ENCODE measurements around the gene UFD1.

The UFD1 gene

DNA sequence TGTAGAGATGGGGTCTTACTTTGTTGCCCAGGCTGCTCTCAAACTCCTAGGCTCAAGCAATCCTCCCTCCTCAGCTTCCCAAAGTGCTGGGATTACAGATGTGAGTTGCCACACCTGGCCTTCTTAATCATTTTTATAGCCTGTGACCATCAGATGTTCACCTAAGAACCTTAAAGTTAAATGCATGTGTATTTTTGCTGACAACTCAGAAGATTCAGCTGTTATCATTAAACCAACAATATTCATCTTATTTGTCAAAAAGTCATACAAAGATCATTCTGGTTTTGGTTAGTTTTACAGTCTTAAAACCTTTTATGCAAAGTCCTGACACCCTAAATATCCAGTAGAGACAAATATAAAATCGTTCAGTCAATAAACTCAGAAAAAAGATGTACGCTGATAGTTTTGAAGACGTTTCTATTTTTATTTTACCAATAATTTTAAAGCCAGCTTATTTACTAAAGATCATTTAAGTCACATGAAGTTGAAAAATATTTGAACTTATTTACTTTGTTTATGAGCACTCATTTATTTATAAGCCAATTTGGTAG lies 23.0 kb upstream of the UFD1 start:
- no peak for DNase-seq (ENCODE audit: low spot score)
- TF ChIP-seq, protein P1, sequence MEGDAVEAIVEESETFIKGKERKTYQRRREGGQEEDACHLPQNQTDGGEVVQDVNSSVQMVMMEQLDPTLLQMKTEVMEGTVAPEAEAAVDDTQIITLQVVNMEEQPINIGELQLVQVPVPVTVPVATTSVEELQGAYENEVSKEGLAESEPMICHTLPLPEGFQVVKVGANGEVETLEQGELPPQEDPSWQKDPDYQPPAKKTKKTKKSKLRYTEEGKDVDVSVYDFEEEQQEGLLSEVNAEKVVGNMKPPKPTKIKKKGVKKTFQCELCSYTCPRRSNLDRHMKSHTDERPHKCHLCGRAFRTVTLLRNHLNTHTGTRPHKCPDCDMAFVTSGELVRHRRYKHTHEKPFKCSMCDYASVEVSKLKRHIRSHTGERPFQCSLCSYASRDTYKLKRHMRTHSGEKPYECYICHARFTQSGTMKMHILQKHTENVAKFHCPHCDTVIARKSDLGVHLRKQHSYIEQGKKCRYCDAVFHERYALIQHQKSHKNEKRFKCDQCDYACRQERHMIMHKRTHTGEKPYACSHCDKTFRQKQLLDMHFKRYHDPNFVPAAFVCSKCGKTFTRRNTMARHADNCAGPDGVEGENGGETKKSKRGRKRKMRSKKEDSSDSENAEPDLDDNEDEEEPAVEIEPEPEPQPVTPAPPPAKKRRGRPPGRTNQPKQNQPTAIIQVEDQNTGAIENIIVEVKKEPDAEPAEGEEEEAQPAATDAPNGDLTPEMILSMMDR (IDR thresholded peaks at IDR 0.05; ENCODE audit: poor library complexity, severe bottlenecking), result no peak
- Histone ChIP-seq H3K4me1 (ENCODE audit: insufficient read depth, poor library complexity, severe bottlenecking) (no peaks in the 10 kb centered on the region), H3K27ac (ENCODE audit: poor library complexity, severe bottlenecking) (no peak overlapping the region), H3K4me3 (ENCODE audit: severe bottlenecking) (no peak overlapping the region), H3K27me3 (ENCODE audit: insufficient read depth, poor library complexity, severe bottlenecking) (no peaks in the 10 kb centered on the region), H3K9me3 (ENCODE audit: severe bottlenecking) (no peaks in the 10 kb centered on the region), H3K36me3 (ENCODE audit: low read depth) (peaks cover 41% of the 10 kb centered on the region)
- ATAC-seq (ENCODE audit: low read depth), result no peak

DNA sequence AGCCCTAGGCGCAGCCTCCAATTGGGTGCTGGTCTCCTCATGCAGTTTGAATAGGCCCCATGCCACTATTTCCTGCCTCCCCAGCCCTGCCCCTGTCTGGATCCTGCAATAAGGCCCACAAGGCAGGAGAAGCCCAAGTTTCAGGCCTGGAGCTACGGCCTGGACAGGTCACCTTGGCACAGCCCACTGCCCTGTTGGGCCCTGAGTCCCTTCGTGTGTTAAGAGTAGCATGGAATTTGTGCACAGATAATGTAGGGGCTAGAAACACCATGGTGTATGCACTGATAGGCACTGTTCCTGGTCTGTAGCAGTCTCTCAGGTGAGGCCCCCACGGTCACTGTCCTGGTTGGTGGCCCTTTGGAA lies 20.9 kb upstream of the UFD1 start:
- TF ChIP-seq, protein P1 (IDR thresholded peaks at IDR 0.05; ENCODE audit: poor library complexity, severe bottlenecking), result no peak
- no peak for DNase-seq (ENCODE audit: low spot score)
- peaks cover 46% of the 10 kb centered on the region for H3K36me3 ChIP-seq (ENCODE audit: low read depth)
- no peaks in the 10 kb centered on the region for H3K4me1 ChIP-seq (ENCODE audit: insufficient read depth, poor library complexity, severe bottlenecking)
- no peak overlapping the region for H3K27ac ChIP-seq (ENCODE audit: poor library complexity, severe bottlenecking)
- no peaks in the 10 kb centered on the region for H3K9me3 ChIP-seq (ENCODE audit: severe bottlenecking)
- no peak overlapping the region for H3K4me3 ChIP-seq (ENCODE audit: severe bottlenecking)
- no peaks in the 10 kb centered on the region for H3K27me3 ChIP-seq (ENCODE audit: insufficient read depth, poor library complexity, severe bottlenecking)
- no peak for ATAC-seq (ENCODE audit: low read depth)

DNA sequence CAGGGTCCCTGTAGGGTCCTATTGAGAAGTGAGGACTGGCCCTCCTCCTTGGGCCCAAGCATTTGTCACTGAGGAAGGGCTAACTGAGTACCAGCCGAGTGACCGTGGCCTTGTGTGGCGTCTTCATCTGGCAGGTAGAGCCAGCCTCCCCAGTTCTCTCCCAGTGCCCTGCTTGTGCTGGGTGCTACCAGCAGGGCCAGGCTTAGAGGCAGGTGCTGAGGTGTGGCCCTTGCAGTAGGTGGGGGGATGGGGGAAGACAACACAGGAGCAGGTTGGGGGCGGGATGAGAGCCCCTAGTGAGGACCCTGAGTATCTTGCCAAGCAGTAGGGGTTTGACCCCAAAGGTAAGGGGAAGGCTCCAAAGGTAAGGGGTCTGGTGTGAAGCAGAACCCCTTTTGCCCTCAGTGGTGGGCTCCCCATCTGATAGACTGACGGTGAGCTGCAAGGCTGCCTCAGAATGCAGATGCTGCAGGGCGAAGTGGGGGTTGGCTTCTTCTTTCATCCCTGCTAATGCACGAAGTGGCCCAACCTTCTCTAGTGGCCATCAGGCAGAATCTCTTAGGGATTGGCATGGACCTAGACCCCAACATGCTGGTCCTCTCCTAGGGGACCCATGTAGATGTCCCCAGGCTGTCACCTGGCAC lies 20.4 kb upstream of the UFD1 start:
- TF ChIP-seq, protein P1 (IDR thresholded peaks at IDR 0.05; ENCODE audit: poor library complexity, severe bottlenecking), result no peak
- no peaks in the 10 kb centered on the region for H3K27me3 ChIP-seq (ENCODE audit: insufficient read depth, poor library complexity, severe bottlenecking)
- DNase-seq (ENCODE audit: low spot score) (no peak), ATAC-seq (ENCODE audit: low read depth) (no peak)
- H3K9me3 ChIP-seq (ENCODE audit: severe bottlenecking), result no peaks in the 10 kb centered on the region
- H3K4me1 ChIP-seq (ENCODE audit: insufficient read depth, poor library complexity, severe bottlenecking), result no peaks in the 10 kb centered on the region
- no peak overlapping the region for H3K27ac ChIP-seq (ENCODE audit: poor library complexity, severe bottlenecking)
- H3K4me3 ChIP-seq (ENCODE audit: severe bottlenecking), result no peak overlapping the region
- H3K36me3 ChIP-seq (ENCODE audit: low read depth), result peaks cover 49% of the 10 kb centered on the region

DNA sequence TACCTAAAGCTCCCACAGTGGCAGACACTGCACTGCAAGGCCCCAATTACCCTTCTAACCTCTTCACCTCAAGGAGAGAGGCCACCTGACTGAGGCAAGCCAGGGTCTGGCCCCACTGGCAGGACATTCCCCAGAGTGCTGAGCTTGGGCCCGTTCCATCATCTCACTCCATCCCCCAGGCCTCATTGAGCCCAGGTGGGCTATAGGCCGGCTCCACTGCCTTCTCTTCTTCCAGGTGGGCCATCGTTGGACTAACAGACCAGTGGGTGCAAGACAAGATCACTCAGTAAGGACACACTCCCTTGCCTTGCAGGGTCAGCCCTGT lies 19.8 kb upstream of the UFD1 start:
- no peaks in the 10 kb centered on the region for H3K9me3 ChIP-seq (ENCODE audit: severe bottlenecking)
- H3K4me1 ChIP-seq (ENCODE audit: insufficient read depth, poor library complexity, severe bottlenecking), result no peaks in the 10 kb centered on the region
- DNase-seq (ENCODE audit: low spot score) (no peak), ATAC-seq (ENCODE audit: low read depth) (no peak)
- no peak overlapping the region for H3K27ac ChIP-seq (ENCODE audit: poor library complexity, severe bottlenecking)
- TF ChIP-seq, protein P1 (IDR thresholded peaks at IDR 0.05; ENCODE audit: poor library complexity, severe bottlenecking), result no peak
- H3K27me3 ChIP-seq (ENCODE audit: insufficient read depth, poor library complexity, severe bottlenecking), result no peaks in the 10 kb centered on the region
- H3K4me3 ChIP-seq (ENCODE audit: severe bottlenecking), result no peak overlapping the region
- peaks cover 54% of the 10 kb centered on the region for H3K36me3 ChIP-seq (ENCODE audit: low read depth)

DNA sequence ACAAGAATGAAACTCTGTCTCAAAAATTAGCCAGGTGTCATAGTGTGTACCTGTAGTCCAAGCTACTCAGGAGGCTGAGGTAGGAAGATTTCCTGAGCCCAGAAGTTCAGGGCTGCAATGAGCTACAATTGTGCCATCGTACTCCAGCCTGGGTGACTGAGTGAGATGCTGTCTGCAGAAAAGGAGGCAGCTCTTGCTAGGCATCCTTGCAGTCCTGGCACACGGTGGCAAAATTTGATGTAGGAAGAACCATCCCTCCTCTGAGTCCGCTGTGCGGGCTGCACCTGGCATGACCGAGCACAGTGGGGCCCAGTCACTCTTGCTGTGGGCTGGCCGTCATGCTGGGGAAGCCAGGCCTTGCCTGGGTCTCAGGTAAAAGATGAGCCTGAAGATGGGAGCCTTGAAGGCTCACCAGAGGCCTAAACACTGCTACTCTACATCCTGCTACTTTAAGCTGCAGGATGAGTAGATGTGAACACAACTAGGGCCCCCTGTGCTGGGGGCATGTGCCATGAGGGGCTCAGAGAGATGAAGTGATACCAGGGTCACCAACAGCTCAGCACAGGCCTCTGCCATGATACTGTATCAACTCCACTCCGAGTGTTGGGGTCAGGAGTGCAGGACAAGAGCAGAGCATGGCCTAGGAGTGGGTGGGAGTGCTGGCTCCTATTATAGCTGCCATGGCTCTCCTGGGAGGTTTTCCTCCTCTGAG lies 19.3 kb upstream of the UFD1 start:
- Histone ChIP-seq H3K9me3 (ENCODE audit: severe bottlenecking) (no peaks in the 10 kb centered on the region), H3K4me1 (ENCODE audit: insufficient read depth, poor library complexity, severe bottlenecking) (no peaks in the 10 kb centered on the region), H3K27ac (ENCODE audit: poor library complexity, severe bottlenecking) (no peak overlapping the region), H3K4me3 (ENCODE audit: severe bottlenecking) (no peak overlapping the region), H3K36me3 (ENCODE audit: low read depth) (peaks cover 55% of the 10 kb centered on the region), H3K27me3 (ENCODE audit: insufficient read depth, poor library complexity, severe bottlenecking) (no peaks in the 10 kb centered on the region)
- DNase-seq (ENCODE audit: low spot score), result no peak
- no peak for ATAC-seq (ENCODE audit: low read depth)
- TF ChIP-seq, protein P1 (IDR thresholded peaks at IDR 0.05; ENCODE audit: poor library complexity, severe bottlenecking), result no peak

Data from RWPE2 (cell line).